ENCODE results near the gene ASMTL. TPM values are rescaled to one million over a fixed set of nuclear protein-coding genes. Genes with fewer than 3 reads are reported as not detected.
A peak's percentile ranks its signal among the peaks of the same experiment; 100 is the strongest.

Gene ASMTL
- total and polyA plus RNA-seq, 2 of the 13 experiments (the other 11 are each of a cell fraction or from before 2014, with no cell fraction given) = 5.6 to 16.3 TPM

DNA sequence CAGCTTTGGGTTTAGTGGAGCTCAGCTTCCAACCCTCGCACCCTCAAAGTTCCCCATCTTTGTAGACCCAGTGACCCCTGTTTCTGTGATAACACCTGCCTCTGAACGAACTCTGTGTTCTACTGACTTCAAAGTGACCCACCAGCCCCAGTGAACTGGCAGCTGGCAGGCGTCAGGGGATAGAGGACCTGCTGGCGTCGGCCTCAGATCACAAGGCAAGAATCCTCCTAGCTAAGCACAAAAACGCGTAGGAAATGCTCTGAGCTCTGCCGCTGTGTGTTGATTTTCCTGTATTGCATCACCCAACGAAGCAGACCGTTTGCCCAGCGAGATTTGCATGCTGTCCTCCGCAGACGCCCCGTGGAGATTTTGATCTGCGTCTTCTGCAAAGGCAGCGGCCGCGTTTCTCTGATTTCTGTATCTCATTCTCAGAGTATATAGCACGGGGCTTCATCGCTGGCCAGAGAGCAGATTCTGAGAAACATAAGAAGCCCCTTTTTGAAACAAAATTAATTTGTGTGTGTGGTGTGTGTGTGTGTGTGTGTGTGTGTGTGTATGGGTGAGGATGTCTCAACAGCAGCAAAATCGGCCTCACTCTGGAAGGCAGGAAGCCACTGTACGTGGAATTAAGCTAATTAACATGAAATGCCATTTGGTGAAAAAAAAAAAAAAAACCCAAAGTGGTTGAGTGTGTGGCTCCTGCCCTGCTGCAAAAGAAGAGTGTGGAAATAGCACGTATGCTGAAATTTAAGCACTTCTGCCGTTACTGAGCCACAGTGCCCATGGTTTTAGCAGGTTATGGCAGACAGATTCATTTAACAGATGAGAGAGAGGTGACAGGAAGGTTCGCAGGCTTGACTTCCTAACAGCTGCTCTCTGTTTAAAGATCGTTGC, 29.2 kb upstream of the ASMTL start (continued):
- TF ChIP-seq, protein P1, sequence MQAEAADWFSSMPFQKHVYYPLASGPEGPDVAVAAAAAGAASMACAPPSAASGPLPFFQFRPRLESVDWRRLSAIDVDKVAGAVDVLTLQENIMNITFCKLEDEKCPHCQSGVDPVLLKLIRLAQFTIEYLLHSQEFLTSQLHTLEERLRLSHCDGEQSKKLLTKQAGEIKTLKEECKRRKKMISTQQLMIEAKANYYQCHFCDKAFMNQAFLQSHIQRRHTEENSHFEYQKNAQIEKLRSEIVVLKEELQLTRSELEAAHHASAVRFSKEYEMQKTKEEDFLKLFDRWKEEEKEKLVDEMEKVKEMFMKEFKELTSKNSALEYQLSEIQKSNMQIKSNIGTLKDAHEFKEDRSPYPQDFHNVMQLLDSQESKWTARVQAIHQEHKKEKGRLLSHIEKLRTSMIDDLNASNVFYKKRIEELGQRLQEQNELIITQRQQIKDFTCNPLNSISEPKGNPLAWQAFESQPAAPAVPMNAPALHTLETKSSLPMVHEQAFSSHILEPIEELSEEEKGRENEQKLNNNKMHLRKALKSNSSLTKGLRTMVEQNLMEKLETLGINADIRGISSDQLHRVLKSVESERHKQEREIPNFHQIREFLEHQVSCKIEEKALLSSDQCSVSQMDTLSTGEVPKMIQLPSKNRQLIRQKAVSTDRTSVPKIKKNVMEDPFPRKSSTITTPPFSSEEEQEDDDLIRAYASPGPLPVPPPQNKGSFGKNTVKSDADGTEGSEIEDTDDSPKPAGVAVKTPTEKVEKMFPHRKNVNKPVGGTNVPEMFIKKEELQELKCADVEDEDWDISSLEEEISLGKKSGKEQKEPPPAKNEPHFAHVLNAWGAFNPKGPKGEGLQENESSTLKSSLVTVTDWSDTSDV (CRISPR knock-in tag; IDR thresholded peaks at IDR 0.05) = no peak
- TF ChIP-seq HMGXB4 (CRISPR knock-in tag; IDR thresholded peaks at IDR 0.05; ENCODE audit: borderline replicate concordance in 1 of 2, low read depth in 1 of 2) (peak; percentile 30 to 52; a peak in 2 of 4 replicates), ELF1 (CRISPR knock-in tag; IDR thresholded peaks at IDR 0.05) (peak; percentile 76), ZNF543 (CRISPR knock-in tag; IDR thresholded peaks at IDR 0.05) (peak; percentile 60; the same call in 1 of the 2 replicates), NCOA5 (CRISPR knock-in tag; IDR thresholded peaks at IDR 0.05) (no peak), HOXA5 (CRISPR knock-in tag; IDR thresholded peaks at IDR 0.05) (peak; percentile 75; the same call in 1 of the 2 replicates), MEIS2 (CRISPR knock-in tag; IDR thresholded peaks at IDR 0.05) (peak; percentile 81; the same call in 1 of the 2 replicates), ZFAT (CRISPR knock-in tag; conservative IDR thresholded peaks at IDR 0.05) (no peak), FOXO1 (CRISPR knock-in tag; IDR thresholded peaks at IDR 0.05) (peak; percentile 72; the same call in 1 of the 2 replicates), NFATC3 (CRISPR knock-in tag; IDR thresholded peaks at IDR 0.05) (no peak), ZHX1 (CRISPR knock-in tag; IDR thresholded peaks at IDR 0.05; ENCODE audit: low read depth) (no peak), ZNF792 (CRISPR knock-in tag; IDR thresholded peaks at IDR 0.05) (peak; percentile 76; the same call in 1 of the 2 replicates), ZNF331 (CRISPR knock-in tag; IDR thresholded peaks at IDR 0.05) (peak; percentile 93), ZNF598 (CRISPR knock-in tag; IDR thresholded peaks at IDR 0.05; ENCODE audit: borderline replicate concordance) (no peak), ARHGAP35 (CRISPR knock-in tag; IDR thresholded peaks at IDR 0.05; ENCODE audit: borderline replicate concordance) (no peak), ZKSCAN5 (CRISPR knock-in tag; IDR thresholded peaks at IDR 0.05) (no peak), ZNF382 (CRISPR knock-in tag; IDR thresholded peaks at IDR 0.05; ENCODE audit: borderline replicate concordance) (no peak), RARG (CRISPR knock-in tag; IDR thresholded peaks at IDR 0.05; ENCODE audit: low read depth) (no peak)
- TF ChIP-seq, protein P2, sequence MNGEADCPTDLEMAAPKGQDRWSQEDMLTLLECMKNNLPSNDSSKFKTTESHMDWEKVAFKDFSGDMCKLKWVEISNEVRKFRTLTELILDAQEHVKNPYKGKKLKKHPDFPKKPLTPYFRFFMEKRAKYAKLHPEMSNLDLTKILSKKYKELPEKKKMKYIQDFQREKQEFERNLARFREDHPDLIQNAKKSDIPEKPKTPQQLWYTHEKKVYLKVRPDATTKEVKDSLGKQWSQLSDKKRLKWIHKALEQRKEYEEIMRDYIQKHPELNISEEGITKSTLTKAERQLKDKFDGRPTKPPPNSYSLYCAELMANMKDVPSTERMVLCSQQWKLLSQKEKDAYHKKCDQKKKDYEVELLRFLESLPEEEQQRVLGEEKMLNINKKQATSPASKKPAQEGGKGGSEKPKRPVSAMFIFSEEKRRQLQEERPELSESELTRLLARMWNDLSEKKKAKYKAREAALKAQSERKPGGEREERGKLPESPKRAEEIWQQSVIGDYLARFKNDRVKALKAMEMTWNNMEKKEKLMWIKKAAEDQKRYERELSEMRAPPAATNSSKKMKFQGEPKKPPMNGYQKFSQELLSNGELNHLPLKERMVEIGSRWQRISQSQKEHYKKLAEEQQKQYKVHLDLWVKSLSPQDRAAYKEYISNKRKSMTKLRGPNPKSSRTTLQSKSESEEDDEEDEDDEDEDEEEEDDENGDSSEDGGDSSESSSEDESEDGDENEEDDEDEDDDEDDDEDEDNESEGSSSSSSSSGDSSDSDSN (CRISPR knock-in tag; IDR thresholded peaks at IDR 0.05) = peak; percentile 60; the same call in 1 of the 2 replicates
